A673 (cell line): Measurements from ENCODE around the gene PCNX1. TPM values are rescaled to one million over a fixed set of nuclear protein-coding genes. Genes with fewer than 3 reads are reported as not detected.

ENCODE experiments used
- BruUV-seq: library from RNA; stranded (reverse); fragments of 400-500 nt; replicated peaks from 2 replicates; lab custom pipeline; 2021; lab: Mats Ljungman, UMichigan
- CTCF ChIA-PET: fragments of 300-600 bp; sonication (Branson Sonifier 250); formaldehyde crosslinking; loops from one replicate; lab custom pipeline; 2022; ENCODE audit warnings: antibody characterized with exemption; lab: Charles Lee
- POLR2A ChIA-PET: fragments of 300-600 bp; sonication (Branson Sonifier 250); formaldehyde crosslinking; loops from one replicate; lab custom pipeline; 2022; ENCODE audit warnings: antibody characterized with exemption; ENCODE audit not compliant: low non-redundant PET; lab: Charles Lee
- DNase-seq: peaks from one replicate; pipeline ENCODE4 v3.0.0-alpha.2; 2015; ENCODE audit warnings: low spot score
- H3K27ac ChIP-seq: fragments of 200-600 bp; sonication (generic); 2 replicates; pipeline ENCODE4 v1.5.1; 2016; ENCODE audit warnings: mixed run types, low read depth, mild to moderate bottlenecking, mixed read lengths, antibody characterized with exemption, low read length; ENCODE audit not compliant: poor library complexity, severe bottlenecking
- H3K27me3 ChIP-seq: fragments of 200-600 bp; sonication (generic); replicated peaks from 2 replicates; pipeline ENCODE4 v1.6.1; 2017; ENCODE audit warnings: mixed run types, low read depth, mild to moderate bottlenecking, mixed read lengths, antibody characterized with exemption, low read length; ENCODE audit not compliant: insufficient read depth, poor library complexity
- H3K36me3 ChIP-seq: fragments of 200-600 bp; sonication (generic); 2 replicates; pipeline ENCODE4 v1.6.1; 2016; ENCODE audit warnings: mixed run types, mild to moderate bottlenecking, mixed read lengths, antibody characterized with exemption, low read length; ENCODE audit not compliant: insufficient read depth, poor library complexity, severe bottlenecking
- H3K4me1 ChIP-seq: fragments of 200-600 bp; sonication (generic); 2 replicates; pipeline ENCODE4 v1.6.1; 2017; ENCODE audit warnings: mixed run types, mild to moderate bottlenecking, mixed read lengths, antibody characterized with exemption, low read length; ENCODE audit not compliant: insufficient read depth, poor library complexity, severe bottlenecking
- H3K4me3 ChIP-seq: fragments of 200-600 bp; sonication (generic); 2 replicates; pipeline ENCODE4 v1.5.1; 2016; ENCODE audit warnings: low read depth, mixed run types, mild to moderate bottlenecking, mixed read lengths, low read length; ENCODE audit not compliant: poor library complexity, severe bottlenecking
- H3K9me3 ChIP-seq: fragments of 200-600 bp; sonication (generic); 2 replicates; pipeline ENCODE4 v1.6.1; 2016; ENCODE audit warnings: mixed run types, low read depth, mild to moderate bottlenecking, mixed read lengths, antibody characterized with exemption, low read length; ENCODE audit not compliant: poor library complexity, severe bottlenecking
- EZH2 ChIP-seq: fragments of 200-600 bp; sonication (generic); IDR thresholded peaks from 2 replicates; pipeline ENCODE4 v1.6.1; 2017; ENCODE audit warnings: borderline replicate concordance, low read depth, mild to moderate bottlenecking, mixed read lengths, antibody characterized with exemption, low read length; ENCODE audit not compliant: poor library complexity, severe bottlenecking
- intact Hi-C: fragments of 100-400 bp; cut with micrococcal nuclease; formaldehyde crosslinking; loops from one replicate; pipeline ENCODE4 v1.10.0; 2022; ENCODE audit not compliant: unreplicated experiment
- total RNA-seq: library from RNA; stranded (reverse); gene quantifications from 2 replicates; pipeline ENCODE4 v1.2.3, GENCODE V29; 2021
- TF ChIP-seq, protein P1 (sequence below): fragments of 300-800, 200-600 bp; sonication (generic); conservative IDR thresholded peaks from 2 replicates; pipeline ENCODE4 v1.5.1; 2017; ENCODE audit warnings: low read depth, mild to moderate bottlenecking, antibody characterized with exemption, low read length, moderate library complexity, mixed read lengths

Gene PCNX1
- total RNA-seq, 1 experiment from 2014 or later: 60.7 TPM

DNA sequence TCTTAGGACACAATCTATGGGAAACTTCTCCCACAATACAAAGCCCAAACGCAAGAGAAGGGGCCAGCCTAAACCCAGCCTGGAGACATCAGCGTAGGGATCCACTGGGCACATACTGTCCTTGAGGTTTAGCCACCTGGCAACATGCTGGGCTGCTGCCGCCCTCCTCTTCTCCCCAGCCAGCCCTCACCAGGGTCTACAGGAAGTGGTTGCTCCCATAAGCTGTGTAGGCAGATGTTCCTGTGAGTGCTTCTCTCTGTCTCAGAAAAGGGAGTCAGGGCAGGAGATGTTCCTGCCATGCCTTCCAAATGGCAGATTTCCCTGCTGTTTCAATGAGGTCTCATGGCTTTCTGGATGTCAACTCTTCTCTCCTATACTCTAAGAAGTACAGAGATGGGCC, 241.4 kb downstream of the PCNX1 start:
- Histone ChIP-seq H3K27ac (no peak overlapping the region), H3K4me3 (no peak overlapping the region), H3K27me3 (no peaks in the 10 kb centered on the region), H3K9me3 (peaks cover 11% of the 10 kb centered on the region), H3K4me1 (peaks cover 2% of the 10 kb centered on the region), H3K36me3 (no peaks in the 10 kb centered on the region)
- ChIA-PET CTCF (no interaction called here), POLR2A (no interaction called here)
- intact Hi-C loops: loop anchor here (10.0 kb wide), 1 partner anchor 256 kb away; no protein-coding TSS in a partner anchor
- TF ChIP-seq, protein P1, sequence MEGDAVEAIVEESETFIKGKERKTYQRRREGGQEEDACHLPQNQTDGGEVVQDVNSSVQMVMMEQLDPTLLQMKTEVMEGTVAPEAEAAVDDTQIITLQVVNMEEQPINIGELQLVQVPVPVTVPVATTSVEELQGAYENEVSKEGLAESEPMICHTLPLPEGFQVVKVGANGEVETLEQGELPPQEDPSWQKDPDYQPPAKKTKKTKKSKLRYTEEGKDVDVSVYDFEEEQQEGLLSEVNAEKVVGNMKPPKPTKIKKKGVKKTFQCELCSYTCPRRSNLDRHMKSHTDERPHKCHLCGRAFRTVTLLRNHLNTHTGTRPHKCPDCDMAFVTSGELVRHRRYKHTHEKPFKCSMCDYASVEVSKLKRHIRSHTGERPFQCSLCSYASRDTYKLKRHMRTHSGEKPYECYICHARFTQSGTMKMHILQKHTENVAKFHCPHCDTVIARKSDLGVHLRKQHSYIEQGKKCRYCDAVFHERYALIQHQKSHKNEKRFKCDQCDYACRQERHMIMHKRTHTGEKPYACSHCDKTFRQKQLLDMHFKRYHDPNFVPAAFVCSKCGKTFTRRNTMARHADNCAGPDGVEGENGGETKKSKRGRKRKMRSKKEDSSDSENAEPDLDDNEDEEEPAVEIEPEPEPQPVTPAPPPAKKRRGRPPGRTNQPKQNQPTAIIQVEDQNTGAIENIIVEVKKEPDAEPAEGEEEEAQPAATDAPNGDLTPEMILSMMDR: no peak
- TF ChIP-seq EZH2: no peak
- DNase-seq: no peak
- no TSS peak for BruUV-seq

DNA sequence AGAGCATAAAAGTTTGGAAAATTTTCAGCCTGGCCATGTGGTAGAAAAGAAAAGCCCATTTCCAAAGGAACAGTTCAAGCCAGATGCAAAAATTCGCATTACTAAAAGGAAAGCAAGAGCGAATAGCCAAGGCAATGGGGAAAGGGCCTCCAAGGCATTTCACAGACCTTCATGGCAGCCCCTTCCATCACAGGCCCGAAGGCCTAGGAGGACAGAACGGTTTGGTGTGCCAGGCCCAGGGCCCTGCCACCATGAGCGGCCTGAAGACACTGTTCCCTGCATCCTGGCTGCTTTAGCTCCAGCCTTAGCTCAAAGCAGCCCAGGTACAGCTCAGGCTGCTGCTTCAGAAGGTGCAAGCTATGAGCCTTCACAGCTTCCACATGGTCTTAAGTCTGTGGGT, 243.5 kb downstream of the PCNX1 start:
- H3K27ac ChIP-seq: no peak overlapping the region
- peaks cover 11% of the 10 kb centered on the region for H3K9me3 ChIP-seq
- intact Hi-C loops: no loop called here
- H3K36me3 ChIP-seq: no peaks in the 10 kb centered on the region
- DNase-seq: no peak
- BruUV-seq: no TSS peak
- TF ChIP-seq EZH2: no peak
- TF ChIP-seq, protein P1: no peak
- POLR2A ChIA-PET: no interaction called here
- CTCF ChIA-PET: no interaction called here
- no peak overlapping the region for H3K4me3 ChIP-seq
- no peaks in the 10 kb centered on the region for H3K4me1 ChIP-seq
- no peaks in the 10 kb centered on the region for H3K27me3 ChIP-seq

DNA sequence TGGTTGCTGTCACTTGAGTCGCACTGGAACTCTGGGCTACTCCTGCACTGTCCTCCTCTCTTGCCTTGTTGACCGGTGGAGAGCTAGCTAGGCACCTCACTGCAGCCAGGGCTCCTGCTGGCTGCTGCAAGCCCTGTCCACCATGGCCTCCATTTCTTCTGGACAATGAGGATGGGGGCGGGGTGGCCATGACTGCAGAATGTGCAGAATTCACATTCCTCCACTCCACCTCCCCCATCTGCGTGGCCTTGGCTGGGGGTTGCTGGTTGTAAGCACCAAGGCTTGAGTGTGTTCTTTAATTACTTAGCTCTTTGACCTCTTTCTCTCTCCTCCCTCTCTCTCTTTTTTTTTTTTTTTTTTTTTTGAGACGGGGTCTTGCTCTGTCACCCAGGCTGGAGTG, 248.5 kb downstream of the PCNX1 start:
- DNase-seq: no peak
- Histone ChIP-seq H3K4me1 (no peaks in the 10 kb centered on the region), H3K4me3 (no peak overlapping the region), H3K9me3 (peaks cover 6% of the 10 kb centered on the region), H3K36me3 (no peaks in the 10 kb centered on the region), H3K27ac (no peak overlapping the region), H3K27me3 (no peaks in the 10 kb centered on the region)
- CTCF ChIA-PET: no interaction called here
- BruUV-seq: no TSS peak
- no peak for TF ChIP-seq EZH2
- TF ChIP-seq, protein P1: no peak
- intact Hi-C loops: no loop called here
- POLR2A ChIA-PET: no interaction called here
